CMK (cell line): ENCODE results near the gene PSME3.
"Not testable (repeated sequence)": the region's sequence is repeated elsewhere in the genome, so short reads cannot be mapped to it uniquely, and the experiment has no call there.

Experiments
- DNase-seq: peaks from one replicate; pipeline ENCODE4 v3.0.0-alpha.2; 2010; ENCODE audit warnings: low read depth

Gene PSME3

DNA sequence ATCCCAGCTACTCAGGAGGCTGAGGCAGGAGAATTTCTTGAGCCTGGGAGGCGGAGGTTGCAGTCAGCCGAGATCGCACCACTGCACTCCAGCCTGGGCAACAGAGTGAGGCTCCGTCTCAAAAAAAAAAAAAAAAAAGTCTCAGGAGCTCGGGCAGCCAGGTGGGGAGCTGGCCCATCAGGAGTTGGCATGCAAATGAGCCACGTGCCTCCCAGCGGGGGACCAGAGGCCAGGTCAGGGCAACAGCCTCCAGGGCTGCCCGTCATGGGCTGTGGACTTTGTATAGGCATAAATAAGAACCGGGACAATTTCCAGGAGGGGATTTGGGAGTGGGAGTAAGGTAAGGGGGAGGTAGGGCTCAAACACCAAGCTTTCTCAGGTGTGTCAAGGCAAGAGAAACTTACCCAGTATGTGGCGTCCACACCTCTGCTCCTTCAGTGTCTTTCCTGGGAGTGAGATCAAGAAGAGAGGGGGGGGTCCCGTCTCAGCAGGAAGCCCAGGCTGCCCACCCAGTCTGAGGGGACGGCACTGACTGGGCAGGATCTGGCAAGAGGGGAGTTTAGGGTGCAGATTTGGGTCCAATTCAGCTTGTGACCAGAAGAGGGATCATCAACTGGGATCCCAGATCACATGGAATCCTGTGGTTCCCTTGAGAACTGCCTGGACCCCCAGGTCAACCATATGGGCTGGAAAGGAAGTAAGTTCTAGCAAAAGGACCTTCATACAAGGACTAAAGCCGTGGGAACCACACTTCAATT lies 45.1 kb downstream of the PSME3 start:
- DNase-seq = no peak

DNA sequence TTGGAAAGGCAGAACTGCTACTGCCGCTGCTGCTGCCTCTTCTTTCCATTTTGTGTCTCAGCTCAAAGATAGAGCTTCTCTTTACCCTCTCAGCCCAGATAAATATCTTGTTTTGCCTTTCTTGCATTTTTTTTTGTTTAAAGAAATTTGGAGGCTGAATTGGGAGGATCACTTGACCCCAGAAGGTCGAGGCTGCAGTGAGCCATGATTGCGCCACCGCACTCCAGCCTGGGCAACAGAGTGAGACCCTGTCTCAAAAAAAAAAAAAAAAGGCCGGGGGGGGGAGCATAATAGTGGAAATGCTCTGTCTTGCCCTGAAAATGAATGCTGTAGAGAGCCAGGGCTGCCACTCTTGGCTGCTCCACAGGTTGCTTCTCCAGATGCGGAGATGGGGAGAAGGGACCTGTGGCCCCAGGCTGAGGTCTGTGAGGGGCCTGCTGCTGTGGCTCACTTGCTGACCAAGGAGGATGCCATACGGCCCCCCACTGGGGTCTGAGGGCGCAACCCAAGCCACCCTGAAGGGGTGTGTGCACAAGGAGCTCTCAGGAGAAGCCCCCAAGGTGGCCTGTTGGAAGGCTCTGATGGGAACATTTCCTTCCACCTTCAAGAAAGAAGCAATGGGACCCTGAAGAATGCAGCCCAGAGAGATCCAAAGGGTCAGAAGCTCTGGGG lies 45.9 kb downstream of the PSME3 start:
- no peak for DNase-seq

DNA sequence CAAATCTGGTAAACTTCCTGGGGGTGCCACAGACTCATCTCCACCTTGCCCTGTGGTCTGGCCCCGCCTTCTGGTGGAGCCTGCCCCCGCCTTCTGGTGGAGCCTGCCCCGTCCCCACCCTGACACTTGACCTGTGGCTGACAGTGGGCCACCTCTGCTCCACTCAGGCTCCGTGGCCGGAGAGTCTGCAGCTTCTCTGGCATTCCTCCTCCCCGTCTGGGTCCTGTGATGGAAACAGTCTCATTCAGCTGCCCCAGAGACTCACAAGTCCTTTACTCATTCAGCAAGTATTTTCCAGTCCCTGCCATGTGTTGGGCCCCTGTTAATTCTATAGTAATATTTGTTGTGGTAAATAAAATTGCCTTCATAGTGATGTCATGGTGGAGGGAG lies 46.4 kb downstream of the PSME3 start:
- DNase-seq = no peak

DNA sequence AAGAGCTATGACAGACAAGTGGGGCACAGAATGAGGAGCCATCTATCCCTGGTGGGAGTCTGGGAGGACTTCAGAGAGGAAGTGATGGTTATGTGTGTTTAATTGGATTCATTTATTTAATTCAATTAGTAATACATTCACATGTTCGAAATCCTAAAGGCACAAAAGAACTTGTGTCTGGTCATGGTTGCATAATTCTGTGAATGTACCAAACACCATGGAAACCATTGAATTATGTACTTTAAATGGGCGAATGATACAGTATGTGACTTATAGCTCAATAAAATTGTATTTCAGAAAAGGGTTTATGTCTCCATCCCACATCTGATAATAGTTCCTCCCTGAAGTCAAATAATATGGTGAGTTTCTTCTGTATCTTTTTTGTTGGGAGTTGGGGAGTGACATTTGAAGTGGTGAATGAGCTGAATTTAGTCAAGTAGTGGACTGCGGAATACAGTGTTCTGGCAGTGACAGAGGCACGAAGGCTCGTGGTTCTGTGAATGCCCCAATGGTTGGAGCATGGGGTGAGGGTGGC lies 47.6 kb downstream of the PSME3 start:
- DNase-seq = no peak

DNA sequence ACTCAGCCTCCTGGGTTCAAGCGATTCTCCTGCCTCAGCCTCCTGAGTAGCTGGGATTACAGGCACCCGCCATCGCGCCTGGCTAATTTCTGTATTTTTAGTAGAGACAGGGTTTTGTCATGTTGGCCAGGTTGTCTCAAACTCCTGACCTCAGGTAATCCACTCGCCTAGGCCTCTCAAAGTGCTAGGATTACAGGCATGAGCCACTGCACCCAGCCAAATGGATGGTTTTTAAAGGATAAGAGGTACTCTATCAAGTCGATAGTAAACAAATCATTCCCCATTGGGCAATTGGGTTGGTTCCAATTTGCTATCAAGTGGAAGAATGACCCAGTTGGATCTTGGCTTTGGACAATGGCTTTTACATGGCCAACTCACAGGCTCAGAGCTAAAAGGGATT lies 48.5 kb downstream of the PSME3 start:
- DNase-seq = not testable (repeated sequence)

DNA sequence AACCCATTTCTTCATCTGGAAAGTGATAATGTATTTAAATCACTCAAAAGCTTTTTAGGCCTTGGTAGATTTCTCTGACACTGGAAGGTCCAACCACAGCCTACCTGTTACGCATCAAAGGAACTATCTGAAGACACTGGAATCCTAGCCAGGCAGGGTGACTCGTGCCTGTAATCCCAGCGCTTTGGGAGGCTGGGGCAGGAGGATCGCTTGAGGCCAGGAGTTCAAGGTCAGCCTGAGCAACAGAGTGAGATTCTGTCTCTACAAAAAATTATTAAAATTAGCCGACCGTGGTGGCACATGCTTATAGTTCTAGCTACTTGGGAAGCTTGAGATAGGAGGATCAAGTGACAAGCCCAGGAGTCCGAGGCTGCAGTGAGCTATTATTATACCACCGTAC lies 49.0 kb downstream of the PSME3 start:
- no peak for DNase-seq

DNA sequence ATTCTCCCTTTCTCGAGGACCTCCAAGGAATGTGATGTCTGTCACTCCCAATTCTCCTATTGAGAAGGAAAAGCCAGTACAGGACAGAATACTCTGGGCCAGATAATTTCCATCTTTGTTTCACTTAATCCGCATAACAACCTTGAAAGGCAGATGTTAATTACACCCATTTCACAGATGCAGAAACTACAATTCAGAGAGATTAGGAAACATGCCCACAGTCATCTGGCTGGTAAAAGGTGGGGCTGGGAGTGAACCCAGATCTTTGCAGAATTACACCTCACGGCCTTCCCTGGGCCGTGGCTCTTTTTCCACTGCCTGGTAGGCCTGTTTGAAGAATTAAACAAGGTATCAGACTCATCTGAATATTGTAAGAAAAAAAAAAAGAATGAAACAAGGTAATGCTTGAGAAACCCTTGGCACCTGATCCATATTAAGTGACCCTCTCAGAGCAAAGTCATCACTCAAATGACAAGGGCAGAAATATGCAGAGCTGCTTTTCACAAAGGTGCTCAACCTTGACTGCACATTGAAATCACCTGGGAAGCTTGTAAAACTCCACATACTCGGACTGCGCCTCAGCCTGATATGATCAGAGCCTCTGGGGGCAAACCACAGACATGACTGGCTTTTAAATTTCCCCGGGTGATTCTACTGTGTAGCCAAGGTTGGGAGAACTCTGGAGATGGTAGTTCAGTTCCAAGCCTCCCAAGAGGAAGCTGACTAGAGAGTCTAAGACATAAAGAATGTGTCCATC lies 50.8 kb downstream of the PSME3 start:
- no peak for DNase-seq

DNA sequence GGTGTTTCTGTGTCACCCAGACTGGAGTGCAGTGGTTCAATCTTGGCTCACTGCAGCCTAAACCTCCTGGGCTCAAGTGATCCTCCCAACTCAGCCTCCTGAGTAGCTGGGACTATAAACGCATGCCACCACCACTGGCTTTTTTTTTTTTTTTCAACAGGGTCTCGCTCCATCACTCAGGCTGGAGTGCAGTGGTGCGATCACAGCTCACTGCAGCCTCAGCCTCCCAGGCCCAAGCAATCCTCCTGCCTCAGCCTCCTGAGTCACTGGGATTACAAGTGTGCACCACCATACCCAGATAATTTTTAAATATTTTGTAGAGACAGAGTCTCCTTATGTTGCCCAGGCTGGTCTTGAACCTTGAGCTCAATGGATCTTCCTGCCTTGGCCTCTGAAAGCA lies 52.6 kb downstream of the PSME3 start:
- not testable (repeated sequence) for DNase-seq

DNA sequence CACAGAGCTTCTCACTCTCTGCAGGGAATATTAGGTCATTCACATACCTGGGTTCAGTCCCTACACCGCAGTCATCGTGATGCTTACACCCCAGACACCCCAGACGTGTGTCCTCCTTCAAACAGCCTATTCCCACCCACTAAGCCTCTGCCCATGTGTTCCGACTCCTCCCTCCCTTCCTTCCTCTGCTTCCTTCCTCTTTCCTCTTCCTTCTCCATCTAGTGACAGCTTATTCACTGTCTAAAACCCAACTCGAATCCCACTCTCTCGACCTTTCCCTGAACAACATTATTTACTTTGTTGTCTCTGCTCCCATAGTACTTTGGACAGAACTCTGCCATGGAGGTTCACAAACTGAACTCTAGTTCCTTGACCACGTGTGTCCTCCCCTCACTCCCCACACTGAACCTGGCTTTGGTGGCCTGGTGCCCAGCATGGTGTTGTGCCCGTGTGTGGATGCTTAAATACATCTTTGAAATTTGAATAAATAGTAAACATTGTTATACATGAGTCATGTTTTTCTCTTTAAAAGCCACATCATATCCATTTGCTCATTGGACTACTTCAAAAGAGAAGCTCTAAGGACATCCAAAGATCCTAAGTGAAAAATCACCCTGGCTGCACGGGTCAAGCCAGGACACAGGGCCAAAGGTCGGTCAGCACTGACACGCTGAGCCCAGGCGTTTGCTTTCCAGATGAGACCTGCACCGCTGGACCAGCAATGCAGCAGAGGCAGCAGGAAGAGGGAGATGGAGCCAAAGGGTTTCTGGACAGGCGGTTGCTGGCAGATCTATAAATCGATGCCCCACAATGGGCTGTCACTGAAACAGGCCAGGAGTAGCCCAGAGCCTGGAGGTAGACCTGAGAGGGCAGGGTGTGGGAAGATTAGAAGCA lies 53.3 kb downstream of the PSME3 start:
- no peak for DNase-seq

DNA sequence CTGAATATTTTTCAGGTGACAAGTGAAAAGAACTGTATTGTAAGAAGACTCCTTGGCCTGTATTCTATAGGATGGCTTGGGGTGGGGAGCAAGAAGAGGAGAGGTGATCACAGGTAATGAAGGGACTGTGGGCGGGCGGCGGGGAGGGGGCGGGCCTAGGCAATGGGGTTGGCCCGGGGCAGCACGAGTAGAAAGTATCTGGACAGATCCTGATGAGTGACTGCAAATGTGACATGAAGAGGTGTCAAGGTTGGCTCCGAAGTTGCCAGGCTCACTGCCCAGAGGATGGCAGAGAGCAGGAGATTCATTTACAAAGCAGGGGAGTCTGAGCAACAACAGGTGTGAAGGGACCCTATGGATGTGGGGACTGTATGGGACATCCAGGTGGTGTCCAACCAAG lies 56.6 kb downstream of the PSME3 start:
- DNase-seq = no peak

DNA sequence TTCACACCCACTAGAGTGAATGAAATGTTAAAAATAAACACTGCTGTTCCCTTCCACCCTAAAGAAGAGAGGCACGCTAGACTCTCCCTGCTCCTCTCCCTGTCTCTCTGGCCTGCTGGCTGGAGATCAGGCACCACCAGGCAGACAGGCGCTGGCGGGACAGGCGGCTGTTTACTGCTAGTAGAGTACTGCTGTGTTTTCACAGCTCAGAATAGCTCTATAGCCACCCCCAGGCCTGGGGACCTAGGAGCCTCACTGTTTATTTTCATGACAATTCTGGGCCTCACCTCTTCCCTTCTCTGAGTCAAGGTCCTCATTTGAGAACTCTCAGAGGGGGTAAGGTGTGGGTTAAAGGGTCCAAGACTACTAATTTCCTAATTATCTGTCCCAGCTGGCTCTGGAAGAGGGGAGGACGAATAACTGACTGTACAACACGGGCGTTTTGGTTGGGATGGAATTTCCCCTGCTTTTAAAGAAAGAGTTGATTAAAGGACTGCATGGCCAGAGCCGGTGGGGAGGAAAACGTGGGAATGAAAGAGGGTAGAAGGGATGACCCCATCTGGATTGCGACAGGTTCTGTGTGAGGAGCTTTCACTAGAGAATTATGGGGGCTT lies 58.4 kb downstream of the PSME3 start:
- DNase-seq = no peak

DNA sequence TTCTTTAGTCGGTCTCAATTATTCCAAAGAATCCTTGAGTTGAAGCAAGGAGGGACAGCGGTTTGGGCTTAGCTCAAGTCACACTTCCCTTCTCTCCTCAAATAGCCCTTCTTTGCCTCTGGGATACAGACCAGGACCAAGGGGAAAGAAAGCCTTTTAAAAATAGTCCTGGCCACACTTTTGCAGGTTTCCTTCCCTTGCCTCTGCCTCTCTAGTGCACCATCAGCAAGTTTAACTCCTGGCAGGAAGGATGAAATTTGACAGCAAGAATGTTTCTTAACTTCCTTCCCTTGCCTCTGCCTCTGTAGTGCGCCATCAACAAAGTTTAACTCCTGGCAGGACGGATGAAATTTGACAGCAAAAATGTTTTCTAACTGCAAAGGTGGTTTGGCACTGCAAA lies 60.2 kb downstream of the PSME3 start:
- no peak for DNase-seq
